SU-DHL-6 (cell line): ENCODE measurements around the gene NOL8.

ENCODE experiments used
- CTCF ChIP-seq: fragments of 200-600 bp; sonication (generic); IDR thresholded peaks from one replicate; pipeline ENCODE4 v1.5.1; 2017; ENCODE audit warnings: antibody characterized with exemption, mild to moderate bottlenecking, low read length, moderate library complexity; ENCODE audit not compliant: insufficient read depth, poor library complexity, severe bottlenecking
- EZH2phosphoT487 ChIP-seq: fragments of 200-600 bp; sonication (generic), shearing (Covaris generic); conservative IDR thresholded peaks from 2 replicates; pipeline ENCODE4 v1.6.1; 2018; ENCODE audit warnings: mild to moderate bottlenecking, antibody characterized with exemption, low read length, moderate library complexity, mixed read lengths

- TF ChIP-seq CTCF (no peak), EZH2phosphoT487 (no peak)
Measured at GRCh38 chr9:92324889-92325268, 271 bp downstream of the NOL8 start.
